ENCODE data around the gene HS2ST1.

DNA sequence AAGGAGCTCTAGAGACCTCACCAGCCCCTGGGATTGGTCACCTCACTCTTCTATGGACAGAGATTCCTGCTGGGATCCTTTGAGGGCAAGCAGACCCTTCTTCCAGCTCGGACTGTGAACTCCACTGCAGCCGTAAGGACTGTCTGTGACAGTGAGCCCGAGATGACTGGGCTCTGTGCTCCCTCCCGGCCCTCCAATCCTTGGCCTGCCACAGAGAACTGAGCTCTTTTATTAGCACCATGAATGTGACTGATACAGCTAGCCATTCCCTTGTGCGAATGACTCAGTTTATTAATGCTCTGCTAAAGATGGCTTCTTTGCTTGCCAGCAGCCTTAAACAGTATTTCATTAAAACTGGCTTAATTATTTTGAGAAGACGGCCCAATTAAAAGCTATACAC, 219.6 kb downstream of the HS2ST1 start:
- TF ChIP-seq GATA3 (IDR thresholded peaks at IDR 0.05; ENCODE audit: low read depth, low read length) (no peak), GATA2 (IDR thresholded peaks at IDR 0.05; ENCODE audit: low read depth, low read length) (no peak)
